ENCODE results near the gene PRLR. TPM values are rescaled to one million over a fixed set of nuclear protein-coding genes. Genes with fewer than 3 reads are reported as not detected.

Gene PRLR
- total and polyA plus RNA-seq, 9 of the 15 experiments (the other 6 are each of a cell fraction or from before 2014, with no cell fraction given): 0.02 TPM; not detected in 8

GRCh38 chr5:35045280-35045679, 185.0 kb downstream of the PRLR start (continued):
- TF ChIP-seq MGA (IDR thresholded peaks at IDR 0.05) (no peak), ZNF398 (CRISPR knock-in tag; IDR thresholded peaks at IDR 0.05) (no peak), ZKSCAN1 (IDR thresholded peaks at IDR 0.05; ENCODE audit: low read depth, low read length) (no peak), STAT5A (IDR thresholded peaks at IDR 0.05; ENCODE audit: borderline replicate concordance, low read length) (no peak), CREBBP (IDR thresholded peaks at IDR 0.05; ENCODE audit: low read depth, low read length) (no peak), ZNF395 (CRISPR knock-in tag; IDR thresholded peaks at IDR 0.05) (no peak), FOXA3 (CRISPR knock-in tag; conservative IDR thresholded peaks at IDR 0.05 in 1 of 2, IDR thresholded peaks at IDR 0.05 in 1 of 2) (no peak), MXD1 (CRISPR knock-in tag; IDR thresholded peaks at IDR 0.05; ENCODE audit: borderline replicate concordance, poor library complexity, severe bottlenecking) (no peak), ZNF561 (CRISPR knock-in tag; conservative IDR thresholded peaks at IDR 0.05) (no peak)

Data from K562 (cell line).